ENCODE data around the gene NPW. TPM values are rescaled to one million over a fixed set of nuclear protein-coding genes. Genes with fewer than 3 reads are reported as not detected.
"Not testable (repeated sequence)": the region's sequence is repeated elsewhere in the genome, so short reads cannot be mapped to it uniquely, and the experiment has no call there.

Gene NPW
- total RNA-seq, 2 donors from 2014 or later: 1.9 to 2.5 TPM

- ATAC-seq (peak; percentile 82), DNase-seq (peak; percentile 79 to 87)
- intact Hi-C loops (cut with DNase I, micrococcal nuclease): loop anchor here in 1 of 2 donors (10.0 kb wide), 1 partner anchor 135 kb away; the partner anchor contains the start of gene RAB26
Measured at GRCh38 chr16:2009791-2010510, 9.6 kb upstream of the NPW start, which contains the start of gene ZNF598. ZNF598 (minus strand) TSS chr16:2009821.

GRCh38 chr16:2011726-2012125, 7.9 kb upstream of the NPW start:
- DNase-seq; ATAC-seq; intact Hi-C loops (cut with DNase I, micrococcal nuclease): not testable (repeated sequence)

GRCh38 chr16:2013527-2013926, 6.1 kb upstream of the NPW start:
- no peak for ATAC-seq
- intact Hi-C loops (cut with DNase I, micrococcal nuclease): no loop called here

GRCh38 chr16:2015117-2015946, 4.3 kb upstream of the NPW start:
- intact Hi-C loops (cut with DNase I, micrococcal nuclease): no loop called here
- DNase-seq: peak; percentile 74 to 84
- ATAC-seq: peak; percentile 87

More at GRCh38 chr16:2013527-2013926, 6.1 kb upstream of the NPW start:
- DNase-seq: no peak

- peak in 1 of 2 donors; percentile 27 for DNase-seq
- ATAC-seq: peak; percentile 35
- intact Hi-C loops (cut with DNase I, micrococcal nuclease): no loop called here
Measured at GRCh38 chr16:2015947-2016208, 3.7 kb upstream of the NPW start.

- DNase-seq (no peak), ATAC-seq (no peak)
- intact Hi-C loops (cut with DNase I, micrococcal nuclease): no loop called here
Measured at GRCh38 chr16:2016407-2016922, 3.1 kb upstream of the NPW start.

- no peak for ATAC-seq
- intact Hi-C loops (cut with DNase I, micrococcal nuclease): no loop called here
- peak in 1 of 2 donors; percentile 36 for DNase-seq
Measured at GRCh38 chr16:2019921-2020831, 591 bp downstream of the NPW start.

- no peak for DNase-seq
- ATAC-seq: peak; percentile 24
- intact Hi-C loops (cut with DNase I, micrococcal nuclease): no loop called here
Measured at GRCh38 chr16:2022723-2023091, 3.1 kb downstream of the NPW start.

GRCh38 chr16:2023092-2024031, 3.8 kb downstream of the NPW start:
- peak; percentile 79 for ATAC-seq
- peak; percentile 89 to 95 for DNase-seq
- intact Hi-C loops (cut with DNase I, micrococcal nuclease): no loop called here

- DNase-seq (no peak), ATAC-seq (no peak)
- intact Hi-C loops (cut with DNase I, micrococcal nuclease): no loop called here
Measured at GRCh38 chr16:2024032-2024420, 4.4 kb downstream of the NPW start.

- intact Hi-C loops (cut with DNase I, micrococcal nuclease): loop anchor here in 1 of 2 donors (5.0 kb wide), 1 partner anchor 117 kb away; no protein-coding TSS in a partner anchor
- ATAC-seq: no peak
- no peak for DNase-seq
Measured at GRCh38 chr16:2025251-2025650, 5.7 kb downstream of the NPW start.

- DNase-seq (no peak), ATAC-seq (no peak)
- intact Hi-C loops (cut with DNase I, micrococcal nuclease): loop anchor here in 1 of 2 donors (5.0 kb wide), 1 partner anchor 116 kb away; no protein-coding TSS in a partner anchor
Measured at GRCh38 chr16:2025878-2026460, 6.4 kb downstream of the NPW start.

GRCh38 chr16:2026461-2027023, 7.0 kb downstream of the NPW start, which contains the start of gene NHERF2:
NHERF2 (plus strand) TSS chr16:2026902; CDS start chr16:2027006, 104 bp downstream.
- intact Hi-C loops (cut with DNase I, micrococcal nuclease): loop anchor here in 1 of 2 donors (5.0 kb wide), 1 partner anchor 116 kb away; no protein-coding TSS in a partner anchor
- no peak for DNase-seq
- ATAC-seq: peak; percentile 33

GRCh38 chr16:2027024-2028010, 7.7 kb downstream of the NPW start:
- intact Hi-C loops (cut with DNase I, micrococcal nuclease): loop anchor here in 1 of 2 donors (5.0 kb wide), 1 partner anchor 115 kb away; no protein-coding TSS in a partner anchor
- ATAC-seq (peak; percentile 20), DNase-seq (peak in 1 of 2 donors; percentile 21)

GRCh38 chr16:2028146-2028545, 8.6 kb downstream of the NPW start:
- DNase-seq: no peak
- intact Hi-C loops (cut with DNase I, micrococcal nuclease): loop anchor here in 1 of 2 donors (5.0 kb wide), 1 partner anchor 114 kb away; no protein-coding TSS in a partner anchor

More at GRCh38 chr16:2028146-2028545, 8.6 kb downstream of the NPW start:
- no peak for ATAC-seq

All from left colon (tissue), 2 donors.